Calu3 (cell line): ENCODE measurements around the gene CHRNA4. TPM values are rescaled to one million over a fixed set of nuclear protein-coding genes. Genes with fewer than 3 reads are reported as not detected.

Source experiments
- BruUV-seq: library from RNA; stranded (reverse); fragments of 400-500 nt; replicated peaks from 2 replicates; lab custom pipeline; 2021; lab: Mats Ljungman, UMichigan
- CTCF ChIA-PET: fragments of 300-600 bp; sonication (Branson Sonifier 250); formaldehyde crosslinking; loops from one replicate; lab custom pipeline; 2022; ENCODE audit warnings: antibody characterized with exemption; lab: Charles Lee
- DNase-seq: peaks from one replicate; pipeline ENCODE4 v3.0.0; 2022
- H3K27ac Mint-ChIP-seq: one replicate; pipeline ENCODE4 v1.8.0; 2022; ENCODE audit warnings: mixed read lengths; ENCODE audit not compliant: unreplicated experiment
- H3K27me3 Mint-ChIP-seq: one replicate; pipeline ENCODE4 v1.8.0; 2022; ENCODE audit warnings: mixed read lengths; ENCODE audit not compliant: unreplicated experiment
- H3K36me3 Mint-ChIP-seq: one replicate; pipeline ENCODE4 v1.8.0; 2022; ENCODE audit warnings: mild to moderate bottlenecking, moderate library complexity, mixed read lengths; ENCODE audit not compliant: insufficient read depth, unreplicated experiment
- H3K4me1 Mint-ChIP-seq: one replicate; pipeline ENCODE4 v1.8.0; 2022; ENCODE audit warnings: mild to moderate bottlenecking, low read depth, mixed read lengths; ENCODE audit not compliant: unreplicated experiment
- H3K4me3 Mint-ChIP-seq: one replicate; pipeline ENCODE4 v1.8.0; 2022; ENCODE audit warnings: mild to moderate bottlenecking, low read depth, moderate library complexity, mixed read lengths; ENCODE audit not compliant: unreplicated experiment
- H3K9me3 Mint-ChIP-seq: one replicate; pipeline ENCODE4 v1.8.0; 2022; ENCODE audit warnings: low read depth, mixed read lengths; ENCODE audit not compliant: unreplicated experiment
- intact Hi-C: fragments of 100-400 bp; cut with micrococcal nuclease; formaldehyde crosslinking; loops from one replicate; pipeline ENCODE4 v1.10.0; 2022; ENCODE audit not compliant: unreplicated experiment
- total RNA-seq: library from RNA; stranded (reverse); gene quantifications from 2 replicates; pipeline ENCODE4 v1.2.3, GENCODE V29; 2022
- TF ChIP-seq, protein P1 (sequence below): fragments of 200-600 bp; IDR thresholded peaks from one replicate; pipeline ENCODE4 v1.8.0; 2022; ENCODE audit warnings: antibody characterized with exemption; ENCODE audit not compliant: unreplicated experiment

CHRNA4 gene
- total RNA-seq, 1 experiment from 2014 or later = not detected

DNA sequence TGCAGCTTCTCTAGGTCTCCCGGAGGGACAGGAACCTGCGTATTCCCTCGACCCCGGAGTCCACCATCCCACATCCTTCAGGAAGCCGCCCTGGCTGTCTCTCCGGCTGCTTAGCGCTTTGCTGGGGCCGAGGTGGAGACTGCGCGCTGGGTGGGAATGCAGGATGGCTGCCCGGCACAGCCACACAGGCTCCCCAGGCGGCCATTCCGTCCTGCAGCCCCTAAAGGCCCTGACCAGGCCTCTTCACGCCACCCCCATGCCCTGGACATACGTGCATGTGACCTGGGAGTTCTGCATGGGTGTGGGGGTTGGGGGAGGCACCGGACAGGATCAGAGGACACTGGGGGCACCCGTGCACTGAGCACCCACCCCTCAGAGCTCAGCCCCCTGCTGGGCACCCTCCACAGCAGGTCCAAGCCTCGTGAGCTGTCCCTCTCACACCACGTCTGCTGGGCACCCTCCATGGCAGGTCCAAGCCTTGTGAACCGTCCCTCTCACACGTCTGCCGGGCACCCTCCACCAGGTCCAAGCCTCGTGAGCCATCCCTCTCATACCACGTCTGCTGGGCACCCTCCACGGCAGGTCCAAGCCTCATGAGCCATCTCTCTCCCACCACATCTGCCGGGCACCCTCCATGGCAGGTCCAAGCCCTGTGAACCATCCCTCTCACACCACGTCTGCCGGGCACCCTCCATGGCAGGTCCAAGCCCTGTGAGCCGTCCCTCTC lies 40.4 kb upstream of the CHRNA4 start:
- intact Hi-C loops = no loop called here
- H3K4me3 Mint-ChIP-seq = no peak overlapping the region
- CTCF ChIA-PET = no interaction called here
- no peaks in the 10 kb centered on the region for H3K9me3 Mint-ChIP-seq
- H3K36me3 Mint-ChIP-seq = no peaks in the 10 kb centered on the region
- no peak for DNase-seq
- H3K27me3 Mint-ChIP-seq = peaks cover 100% of the 10 kb centered on the region
- H3K4me1 Mint-ChIP-seq = no peaks in the 10 kb centered on the region
- no peak overlapping the region for H3K27ac Mint-ChIP-seq
- TF ChIP-seq, protein P1, sequence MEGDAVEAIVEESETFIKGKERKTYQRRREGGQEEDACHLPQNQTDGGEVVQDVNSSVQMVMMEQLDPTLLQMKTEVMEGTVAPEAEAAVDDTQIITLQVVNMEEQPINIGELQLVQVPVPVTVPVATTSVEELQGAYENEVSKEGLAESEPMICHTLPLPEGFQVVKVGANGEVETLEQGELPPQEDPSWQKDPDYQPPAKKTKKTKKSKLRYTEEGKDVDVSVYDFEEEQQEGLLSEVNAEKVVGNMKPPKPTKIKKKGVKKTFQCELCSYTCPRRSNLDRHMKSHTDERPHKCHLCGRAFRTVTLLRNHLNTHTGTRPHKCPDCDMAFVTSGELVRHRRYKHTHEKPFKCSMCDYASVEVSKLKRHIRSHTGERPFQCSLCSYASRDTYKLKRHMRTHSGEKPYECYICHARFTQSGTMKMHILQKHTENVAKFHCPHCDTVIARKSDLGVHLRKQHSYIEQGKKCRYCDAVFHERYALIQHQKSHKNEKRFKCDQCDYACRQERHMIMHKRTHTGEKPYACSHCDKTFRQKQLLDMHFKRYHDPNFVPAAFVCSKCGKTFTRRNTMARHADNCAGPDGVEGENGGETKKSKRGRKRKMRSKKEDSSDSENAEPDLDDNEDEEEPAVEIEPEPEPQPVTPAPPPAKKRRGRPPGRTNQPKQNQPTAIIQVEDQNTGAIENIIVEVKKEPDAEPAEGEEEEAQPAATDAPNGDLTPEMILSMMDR = no peak
- no TSS peak for BruUV-seq

DNA sequence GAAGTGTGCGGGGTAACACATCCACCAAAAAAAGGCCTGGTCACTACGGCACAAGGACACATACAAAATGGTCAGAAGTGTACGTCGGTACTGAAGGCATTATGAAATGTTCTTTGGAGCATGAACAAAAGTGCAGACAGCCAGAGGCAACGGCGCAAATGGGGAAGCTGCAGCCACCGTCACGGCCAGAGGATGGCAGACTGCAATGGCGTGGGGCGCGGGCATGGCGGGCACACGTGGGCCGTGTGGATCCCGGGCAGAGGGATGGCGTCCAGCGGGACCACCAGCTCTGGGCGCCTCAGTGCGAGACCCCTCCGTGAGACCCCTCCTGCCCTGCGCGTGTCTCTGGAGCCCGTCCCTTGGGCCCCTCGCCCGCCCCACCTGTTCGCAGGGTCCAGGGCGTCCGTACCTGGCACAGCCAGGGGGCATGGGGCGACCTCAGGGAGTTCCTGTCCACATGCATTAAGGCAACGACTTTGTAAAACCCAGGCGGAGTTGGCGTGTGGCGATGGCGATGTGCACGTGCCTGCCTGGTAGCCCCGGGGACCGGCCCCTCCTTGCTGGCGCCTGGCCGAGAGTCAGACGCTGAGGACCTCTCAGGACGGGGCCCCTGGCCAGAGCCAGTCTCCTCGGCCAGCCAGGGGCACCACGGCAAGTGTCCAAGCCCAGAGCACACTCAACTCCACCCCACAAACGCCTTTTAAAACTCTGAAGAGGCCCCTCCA lies 39.5 kb upstream of the CHRNA4 start:
- H3K27ac Mint-ChIP-seq = no peak overlapping the region
- intact Hi-C loops = no loop called here
- DNase-seq = no peak
- H3K36me3 Mint-ChIP-seq = no peaks in the 10 kb centered on the region
- no peaks in the 10 kb centered on the region for H3K4me1 Mint-ChIP-seq
- peaks cover 100% of the 10 kb centered on the region for H3K27me3 Mint-ChIP-seq
- H3K9me3 Mint-ChIP-seq = no peaks in the 10 kb centered on the region
- CTCF ChIA-PET = no interaction called here
- no TSS peak for BruUV-seq
- H3K4me3 Mint-ChIP-seq = no peak overlapping the region
- TF ChIP-seq, protein P1 = no peak

DNA sequence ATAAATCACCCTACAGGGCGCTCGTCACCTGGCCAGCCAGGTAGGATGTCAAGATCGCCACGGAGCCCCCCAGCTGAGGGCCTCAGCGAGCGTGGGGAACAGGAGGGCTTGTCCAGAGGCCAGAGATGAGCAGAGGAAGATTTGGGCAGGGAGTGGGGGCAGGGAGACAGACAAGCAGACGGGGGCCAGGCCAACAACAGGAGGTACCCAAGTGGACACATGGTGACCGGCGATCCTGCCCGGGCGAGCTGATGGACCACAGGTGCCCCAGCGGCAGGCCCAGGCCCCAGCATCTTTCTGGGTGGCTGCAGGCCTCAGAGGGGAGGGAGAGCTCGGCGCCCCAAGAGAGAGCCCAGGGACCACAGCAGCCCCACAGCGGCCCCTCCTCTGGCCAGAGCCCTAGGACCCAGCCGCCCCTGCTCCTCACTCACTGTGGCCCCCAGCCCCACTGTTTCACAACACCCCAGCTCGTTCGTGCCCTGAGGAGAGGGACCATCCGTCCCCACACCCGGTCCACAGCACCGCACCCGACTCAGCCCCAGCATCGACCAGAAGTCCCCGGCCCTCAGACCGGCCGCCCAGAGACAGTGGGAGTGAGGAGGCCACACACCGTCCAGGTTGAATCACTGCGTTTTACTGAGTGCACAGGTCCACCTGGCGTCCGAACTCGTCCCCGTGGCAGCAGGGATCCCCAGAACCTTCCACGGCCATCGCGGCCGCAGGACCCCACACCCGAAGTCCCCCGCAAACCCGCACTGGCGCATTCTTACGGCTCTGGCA lies 38.6 kb upstream of the CHRNA4 start:
- Mint-ChIP-seq H3K9me3 (no peaks in the 10 kb centered on the region), H3K27me3 (peaks cover 100% of the 10 kb centered on the region), H3K4me3 (no peak overlapping the region), H3K36me3 (no peaks in the 10 kb centered on the region), H3K4me1 (no peaks in the 10 kb centered on the region), H3K27ac (no peak overlapping the region)
- no TSS peak for BruUV-seq
- no peak for DNase-seq
- intact Hi-C loops = no loop called here
- CTCF ChIA-PET = no interaction called here
- TF ChIP-seq, protein P1 = no peak

DNA sequence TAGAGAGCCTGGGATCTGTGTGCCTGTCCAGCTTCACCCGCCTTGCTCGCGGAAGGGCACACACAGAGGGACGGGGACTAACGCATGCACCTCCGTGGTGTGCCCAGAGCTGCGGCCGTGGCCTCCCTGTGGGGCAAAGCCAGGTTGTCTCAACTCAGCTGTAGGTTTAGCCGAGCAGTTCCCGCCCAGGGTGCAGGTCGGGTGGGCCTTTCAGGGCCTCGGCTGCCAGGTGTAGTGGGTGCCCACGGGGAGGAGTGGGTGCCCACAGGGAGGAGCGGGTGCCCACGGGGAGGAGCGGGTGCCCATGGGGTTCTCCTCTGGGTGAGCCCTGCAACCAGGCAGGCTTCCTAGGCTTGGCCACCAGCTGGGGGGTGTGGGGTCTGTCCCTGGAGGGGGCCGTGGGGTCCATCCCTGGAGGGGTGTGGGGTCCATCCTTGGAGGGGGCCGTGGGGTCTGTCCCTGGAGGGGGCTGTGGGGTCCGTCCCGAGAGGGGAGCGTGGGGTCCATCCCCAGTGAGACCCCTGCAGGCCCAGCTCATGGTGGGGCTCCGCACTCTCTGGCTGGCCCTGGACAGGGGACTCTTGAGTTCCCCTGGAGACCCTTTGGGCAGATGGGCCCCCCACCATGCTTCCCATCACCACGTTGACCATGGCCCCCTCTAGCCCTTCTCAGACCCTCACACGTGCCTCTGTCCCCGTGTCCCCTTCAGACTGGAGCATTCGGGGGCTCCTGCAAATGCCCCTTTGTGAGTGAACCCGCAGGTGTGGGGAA lies 37.8 kb upstream of the CHRNA4 start:
- H3K27ac Mint-ChIP-seq = no peak overlapping the region
- no peaks in the 10 kb centered on the region for H3K36me3 Mint-ChIP-seq
- no peak for DNase-seq
- BruUV-seq = no TSS peak
- CTCF ChIA-PET = interaction anchor here (0.5 kb wide), 1 partner anchor 269 kb away, joined by 3 read pairs; no protein-coding TSS in a partner anchor
- no peaks in the 10 kb centered on the region for H3K4me1 Mint-ChIP-seq
- no peaks in the 10 kb centered on the region for H3K9me3 Mint-ChIP-seq
- H3K27me3 Mint-ChIP-seq = peaks cover 100% of the 10 kb centered on the region
- TF ChIP-seq, protein P1 = no peak
- intact Hi-C loops = no loop called here
- H3K4me3 Mint-ChIP-seq = no peak overlapping the region
